Measurements from ENCODE around the gene IL10RB.

IL10RB gene

GRCh38 chr21:33330726-33331125, 64.6 kb downstream of the IL10RB start:
- no peak for DNase-seq (ENCODE audit: low read depth in 2 of 2)

GRCh38 chr21:33332143-33332542, 66.0 kb downstream of the IL10RB start:
- no peak for DNase-seq (ENCODE audit: low read depth in 2 of 2)

GRCh38 chr21:33334191-33334590, 68.0 kb downstream of the IL10RB start:
- DNase-seq (ENCODE audit: low read depth in 2 of 2), result no peak

- DNase-seq (ENCODE audit: low read depth in 2 of 2), result no peak
Observed at GRCh38 chr21:33334824-33335223, 68.7 kb downstream of the IL10RB start.

- DNase-seq (ENCODE audit: low read depth in 2 of 2), result no peak
Observed at GRCh38 chr21:33339135-33339534, 73.0 kb downstream of the IL10RB start.

- no peak for DNase-seq (ENCODE audit: low read depth in 2 of 2)
Observed at GRCh38 chr21:33339918-33340317, 73.8 kb downstream of the IL10RB start.

GRCh38 chr21:33345751-33346238, 79.6 kb downstream of the IL10RB start:
- no peak for DNase-seq (ENCODE audit: low read depth in 2 of 2)

Measured in stimulated activated CD8-positive, alpha-beta memory T cell treated with anti-CD3 and anti-CD28 coated beads, Interleukin-2, amount 100 ng/mL, for 1 hour (primary cell).